Activated CD4-positive, alpha-beta T cell treated with anti-CD3 and anti-CD28 coated beads, Interleukin-2, amount 50 U/mL, for 16 hours (primary cell): ENCODE measurements around the gene PTPN20.

Experiments used
- DNase-seq: peaks from one replicate; pipeline ENCODE4 v3.0.0-alpha.2; 2020

PTPN20 gene

GRCh38 chr10:47022311-47023131 is 111.3 kb downstream of the PTPN20 start:
- no peak for DNase-seq

GRCh38 chr10:47023237-47024045 is 112.2 kb downstream of the PTPN20 start:
- no peak for DNase-seq

GRCh38 chr10:47024046-47024322 is 112.8 kb downstream of the PTPN20 start:
- DNase-seq = no peak

- peak; percentile 65 for DNase-seq
These were observed 113.4 kb downstream of the PTPN20 start for GRCh38 chr10:47024399-47025252.

- DNase-seq = no peak
These were observed 114.0 kb downstream of the PTPN20 start for GRCh38 chr10:47025253-47025539.

GRCh38 chr10:47025540-47026300 is 114.5 kb downstream of the PTPN20 start:
- no peak for DNase-seq

GRCh38 chr10:47026301-47027107 is 115.3 kb downstream of the PTPN20 start:
- no peak for DNase-seq

- DNase-seq = no peak
These were observed 116.0 kb downstream of the PTPN20 start for GRCh38 chr10:47027108-47027783.

- no peak for DNase-seq
These were observed 116.6 kb downstream of the PTPN20 start for GRCh38 chr10:47027784-47028260.

- no peak for DNase-seq
These were observed 117.2 kb downstream of the PTPN20 start for GRCh38 chr10:47028466-47028865.

- no peak for DNase-seq
These were observed 118.2 kb downstream of the PTPN20 start for GRCh38 chr10:47029181-47030009.

GRCh38 chr10:47030191-47030703 is 119.0 kb downstream of the PTPN20 start:
- no peak for DNase-seq

GRCh38 chr10:47031211-47031900 is 120.1 kb downstream of the PTPN20 start:
- no peak for DNase-seq

GRCh38 chr10:47031901-47032465 is 120.8 kb downstream of the PTPN20 start:
- DNase-seq = no peak

GRCh38 chr10:47033081-47033480 is 121.9 kb downstream of the PTPN20 start:
- DNase-seq = no peak

GRCh38 chr10:47033541-47034270 is 122.5 kb downstream of the PTPN20 start:
- DNase-seq = no peak

GRCh38 chr10:47034441-47035051 is 123.3 kb downstream of the PTPN20 start:
- DNase-seq = no peak
